ENCODE results near the gene DOK5.

DNA sequence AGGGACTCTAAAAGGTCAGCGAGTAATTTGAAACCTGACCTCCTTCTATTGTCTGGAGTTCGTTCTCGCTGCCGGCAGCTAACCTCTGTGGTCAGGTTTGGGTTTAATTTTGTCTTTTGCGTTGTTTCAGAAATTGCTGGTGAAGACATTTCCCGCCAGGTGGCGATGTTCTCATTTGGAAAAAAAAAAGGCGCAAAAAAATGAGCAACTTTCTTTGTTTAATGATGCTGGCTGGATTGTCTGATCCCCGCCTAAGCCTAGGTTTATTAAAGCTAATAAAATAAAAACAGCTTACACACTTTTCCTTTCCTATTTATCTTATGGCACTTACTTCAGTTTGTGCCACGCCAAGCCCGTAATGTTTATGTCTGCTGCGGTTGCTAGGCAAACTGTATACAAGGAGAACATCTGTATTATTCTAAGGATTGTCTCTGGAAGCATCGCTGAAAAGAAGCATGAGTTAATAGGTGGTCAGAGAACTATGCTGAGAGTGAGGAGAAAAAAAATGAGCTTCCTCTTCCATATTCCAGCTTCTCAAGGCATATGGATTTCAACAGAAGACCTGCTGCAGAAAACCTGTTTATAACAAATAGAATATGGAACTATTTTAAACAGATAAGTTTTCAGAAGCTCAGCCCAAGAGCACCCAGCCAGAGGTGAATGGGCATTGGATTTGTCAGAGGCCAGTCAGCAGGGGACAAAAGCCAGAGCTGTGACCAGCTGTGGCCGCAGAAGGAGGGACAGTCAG, 205.7 kb downstream of the DOK5 start:
- no peak for TF ChIP-seq POLR2AphosphoS5 (IDR thresholded peaks at IDR 0.05; ENCODE audit: insufficient read depth, low read depth, low read length)
- no peak for TF ChIP-seq EZH2 (IDR thresholded peaks at IDR 0.05; ENCODE audit: borderline replicate concordance, low read depth, low read length, severe bottlenecking)
- TF ChIP-seq, protein P1, sequence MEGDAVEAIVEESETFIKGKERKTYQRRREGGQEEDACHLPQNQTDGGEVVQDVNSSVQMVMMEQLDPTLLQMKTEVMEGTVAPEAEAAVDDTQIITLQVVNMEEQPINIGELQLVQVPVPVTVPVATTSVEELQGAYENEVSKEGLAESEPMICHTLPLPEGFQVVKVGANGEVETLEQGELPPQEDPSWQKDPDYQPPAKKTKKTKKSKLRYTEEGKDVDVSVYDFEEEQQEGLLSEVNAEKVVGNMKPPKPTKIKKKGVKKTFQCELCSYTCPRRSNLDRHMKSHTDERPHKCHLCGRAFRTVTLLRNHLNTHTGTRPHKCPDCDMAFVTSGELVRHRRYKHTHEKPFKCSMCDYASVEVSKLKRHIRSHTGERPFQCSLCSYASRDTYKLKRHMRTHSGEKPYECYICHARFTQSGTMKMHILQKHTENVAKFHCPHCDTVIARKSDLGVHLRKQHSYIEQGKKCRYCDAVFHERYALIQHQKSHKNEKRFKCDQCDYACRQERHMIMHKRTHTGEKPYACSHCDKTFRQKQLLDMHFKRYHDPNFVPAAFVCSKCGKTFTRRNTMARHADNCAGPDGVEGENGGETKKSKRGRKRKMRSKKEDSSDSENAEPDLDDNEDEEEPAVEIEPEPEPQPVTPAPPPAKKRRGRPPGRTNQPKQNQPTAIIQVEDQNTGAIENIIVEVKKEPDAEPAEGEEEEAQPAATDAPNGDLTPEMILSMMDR (IDR thresholded peaks at IDR 0.05; ENCODE audit: extremely low read depth in 1 of 2, insufficient read depth in 1 of 2, low read depth in 1 of 2, low read length in 2 of 2): peak; percentile 52 to 55
- TF ChIP-seq POLR2A (IDR thresholded peaks at IDR 0.05; ENCODE audit: low read depth, low read length): no peak
- TF ChIP-seq MAX (IDR thresholded peaks at IDR 0.05; ENCODE audit: insufficient read depth, insufficient read length): no peak
